ENCODE data around the gene HPD. TPM values are rescaled to one million over a fixed set of nuclear protein-coding genes. Genes with fewer than 3 reads are reported as not detected.
"Not testable (repeated sequence)": the region's sequence is repeated elsewhere in the genome, so short reads cannot be mapped to it uniquely, and the experiment has no call there.

The HPD gene
- total RNA-seq, result 2.8 TPM

GRCh38 chr12:121858662-121859572 is at the start of gene HPD:
Gene HPD, minus strand, starts transcription at chr12:121858859. Its CDS starts 36 bp downstream, at chr12:121858823.
- peak; percentile 65 for DNase-seq (ENCODE audit: low spot score)

- DNase-seq (ENCODE audit: low spot score), result no peak
Measured at GRCh38 chr12:121905746-121906145, 47.1 kb upstream of the HPD start.

- DNase-seq (ENCODE audit: low spot score), result no peak
Measured at GRCh38 chr12:121903202-121903601, 44.5 kb upstream of the HPD start.

GRCh38 chr12:121899590-121899989 is 40.9 kb upstream of the HPD start:
- no peak for DNase-seq (ENCODE audit: low spot score)

- DNase-seq (ENCODE audit: low spot score), result no peak
Measured at GRCh38 chr12:121898287-121898686, 39.6 kb upstream of the HPD start.

GRCh38 chr12:121894633-121895032 is 36.0 kb upstream of the HPD start:
- no peak for DNase-seq (ENCODE audit: low spot score)

- DNase-seq (ENCODE audit: low spot score), result peak; percentile 49
Measured at GRCh38 chr12:121893961-121894460, 35.4 kb upstream of the HPD start.

GRCh38 chr12:121892673-121893561 is 34.3 kb upstream of the HPD start:
- no peak for DNase-seq (ENCODE audit: low spot score)

GRCh38 chr12:121889661-121890060 is 31.0 kb upstream of the HPD start:
- DNase-seq (ENCODE audit: low spot score), result not testable (repeated sequence)

- DNase-seq (ENCODE audit: low spot score), result no peak
Measured at GRCh38 chr12:121889274-121889624, 30.6 kb upstream of the HPD start.

GRCh38 chr12:121888478-121889273 is 30.0 kb upstream of the HPD start, which contains the start of gene PSMD9:
Gene PSMD9, plus strand, starts transcription at chr12:121888790. Its CDS starts 67 bp downstream, at chr12:121888857.
- peak; percentile 97 for DNase-seq (ENCODE audit: low spot score)

- no peak for DNase-seq (ENCODE audit: low spot score)
Measured at GRCh38 chr12:121888083-121888477, 29.4 kb upstream of the HPD start.

GRCh38 chr12:121885129-121885528 is 26.5 kb upstream of the HPD start:
- DNase-seq (ENCODE audit: low spot score), result not testable (repeated sequence)

GRCh38 chr12:121883315-121883660 is 24.6 kb upstream of the HPD start:
- no peak for DNase-seq (ENCODE audit: low spot score)

GRCh38 chr12:121876080-121876447 is 17.4 kb upstream of the HPD start:
- not testable (repeated sequence) for DNase-seq (ENCODE audit: low spot score)

- no peak for DNase-seq (ENCODE audit: low spot score)
Measured at GRCh38 chr12:121875582-121875981, 16.9 kb upstream of the HPD start.

GRCh38 chr12:121874071-121874470 is 15.4 kb upstream of the HPD start:
- no peak for DNase-seq (ENCODE audit: low spot score)

- peak; percentile 15 for DNase-seq (ENCODE audit: low spot score)
Measured at GRCh38 chr12:121873216-121873569, 14.5 kb upstream of the HPD start.

- peak; percentile 70 for DNase-seq (ENCODE audit: low spot score)
Measured at GRCh38 chr12:121872546-121873215, 14.0 kb upstream of the HPD start.

GRCh38 chr12:121871467-121871866 is 12.8 kb upstream of the HPD start:
- no peak for DNase-seq (ENCODE audit: low spot score)

- not testable (repeated sequence) for DNase-seq (ENCODE audit: low spot score)
Measured at GRCh38 chr12:121869229-121869628, 10.6 kb upstream of the HPD start.

All from mucosa of gallbladder (tissue), 1 donor.